ENCODE data around the gene TOP3B.
"Not testable (repeated sequence)": the region's sequence is repeated elsewhere in the genome, so short reads cannot be mapped to it uniquely, and the experiment has no call there.

TOP3B gene

DNA sequence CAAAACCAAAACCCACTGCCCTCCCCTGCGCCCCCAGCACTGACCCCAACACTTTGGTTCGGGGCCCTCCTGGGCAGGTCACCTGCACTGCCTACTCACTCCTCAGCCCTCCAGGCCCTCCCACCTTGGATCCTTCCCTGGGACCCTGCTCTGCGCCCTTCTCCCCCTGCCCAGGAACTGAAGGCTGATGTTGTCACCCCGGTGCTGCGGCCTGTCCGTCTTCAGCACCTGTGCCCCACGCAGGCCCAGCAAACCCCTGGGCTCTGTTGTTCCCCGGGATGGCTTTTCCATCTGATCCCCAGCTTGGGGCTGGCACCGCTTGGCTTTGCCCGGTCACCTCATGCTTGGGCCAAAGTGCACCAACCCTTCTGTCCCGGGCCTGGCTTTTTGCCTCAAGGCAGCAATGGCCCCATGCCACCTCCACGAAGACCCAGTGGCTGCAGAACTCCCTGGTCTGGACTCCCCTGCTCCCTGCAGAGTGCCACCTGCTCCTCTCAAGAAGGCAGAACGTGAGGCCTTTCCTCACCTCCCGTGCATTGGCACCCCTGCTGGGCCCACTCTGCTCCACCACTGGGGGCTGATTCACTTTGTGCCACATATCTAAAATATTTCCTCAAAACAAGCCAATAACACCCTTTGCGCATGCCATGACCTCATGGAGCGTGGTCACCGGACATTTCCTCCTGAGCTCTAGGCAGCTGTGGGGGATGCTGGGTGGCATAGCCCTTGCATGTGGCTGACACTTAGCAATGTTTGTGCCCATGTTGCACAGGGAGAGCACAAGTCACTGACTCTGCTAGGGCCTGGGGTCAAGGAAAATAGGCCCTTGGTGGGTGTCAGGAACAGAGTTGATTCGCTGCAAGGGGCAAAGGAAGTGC lies 38.8 kb downstream of the TOP3B start:
- no peak for DNase-seq

DNA sequence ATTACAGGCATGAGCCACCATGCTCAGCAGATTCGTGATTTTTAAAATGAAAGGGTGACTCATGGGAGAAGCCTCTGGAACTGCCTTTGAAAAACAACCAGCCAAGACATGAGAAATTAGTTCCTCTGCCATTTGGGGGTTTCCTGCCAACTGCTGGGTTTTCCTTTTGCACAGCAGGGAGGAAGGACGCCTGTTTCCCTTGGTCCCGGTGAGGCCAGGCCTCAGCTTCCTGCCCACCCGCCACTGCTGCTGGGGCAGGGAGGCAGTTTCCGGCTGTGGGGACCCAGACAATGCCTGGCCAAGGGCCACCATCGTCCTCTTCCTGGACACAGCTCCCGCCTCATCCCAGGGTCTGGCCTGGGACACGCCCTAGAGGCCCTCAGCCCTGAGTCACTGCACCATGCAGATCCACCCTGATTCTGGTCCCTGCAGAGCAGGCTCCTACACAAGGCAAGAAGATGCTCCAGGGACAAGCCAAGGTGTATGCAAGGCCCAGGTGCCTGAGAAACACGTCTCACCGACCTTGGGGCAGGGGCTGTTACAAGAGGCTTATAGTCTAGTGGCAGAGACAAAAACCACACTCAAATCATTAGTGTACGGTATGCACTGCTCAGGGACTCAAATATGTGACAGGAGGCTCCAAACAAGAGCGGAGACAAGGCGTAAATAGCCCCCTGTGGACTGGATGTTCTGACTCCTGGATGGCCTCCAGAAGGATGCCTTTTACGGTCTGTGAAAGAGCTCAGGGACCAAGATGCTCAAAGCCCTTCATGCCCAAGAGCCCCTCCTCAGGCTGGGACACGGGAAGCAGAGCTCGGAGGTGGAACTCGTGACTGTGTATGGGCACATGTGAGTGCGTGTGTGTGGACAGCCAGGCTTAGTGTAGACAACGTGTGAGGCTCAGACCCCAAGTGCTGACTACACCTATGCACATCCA lies 39.9 kb downstream of the TOP3B start:
- DNase-seq: no peak

DNA sequence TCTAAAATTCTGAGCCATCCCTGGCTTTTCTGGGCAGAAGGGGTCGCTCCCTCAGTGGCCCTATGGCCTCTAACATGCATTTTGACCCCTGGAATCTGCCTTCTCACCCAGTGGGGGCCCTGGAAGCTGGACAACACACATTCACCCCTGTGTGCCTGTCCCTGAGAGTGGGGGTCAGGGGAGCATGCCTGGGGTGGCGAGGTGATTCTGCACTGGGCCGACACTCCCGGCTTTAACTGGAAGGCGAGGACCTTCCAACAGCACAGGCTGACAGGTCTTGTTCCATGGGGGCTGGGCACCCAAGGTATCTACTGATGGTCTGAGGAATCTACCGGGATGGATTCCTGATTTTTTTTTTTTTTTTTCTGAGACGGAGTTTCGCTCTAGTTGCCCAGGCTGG lies 40.7 kb downstream of the TOP3B start:
- DNase-seq: no peak

DNA sequence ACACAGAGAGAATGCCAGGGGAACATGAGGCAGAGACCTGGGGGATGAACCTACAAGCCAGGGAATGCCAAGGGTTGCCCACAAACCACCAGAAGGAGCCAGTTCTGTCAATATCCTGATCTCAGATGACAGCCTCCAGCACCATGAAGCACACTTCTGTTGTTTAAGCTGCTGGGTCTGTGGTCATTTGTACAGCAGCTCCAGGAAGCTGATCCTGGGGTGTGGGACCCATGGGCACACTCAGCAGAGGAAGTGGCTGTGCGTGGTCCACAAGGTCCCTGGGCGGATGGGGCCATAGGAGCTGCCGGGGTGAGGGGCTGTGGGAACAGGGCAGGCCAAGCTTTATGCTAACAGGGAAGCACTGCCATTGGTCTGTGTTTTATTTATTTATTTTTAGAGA lies 42.1 kb downstream of the TOP3B start:
- no peak for DNase-seq

DNA sequence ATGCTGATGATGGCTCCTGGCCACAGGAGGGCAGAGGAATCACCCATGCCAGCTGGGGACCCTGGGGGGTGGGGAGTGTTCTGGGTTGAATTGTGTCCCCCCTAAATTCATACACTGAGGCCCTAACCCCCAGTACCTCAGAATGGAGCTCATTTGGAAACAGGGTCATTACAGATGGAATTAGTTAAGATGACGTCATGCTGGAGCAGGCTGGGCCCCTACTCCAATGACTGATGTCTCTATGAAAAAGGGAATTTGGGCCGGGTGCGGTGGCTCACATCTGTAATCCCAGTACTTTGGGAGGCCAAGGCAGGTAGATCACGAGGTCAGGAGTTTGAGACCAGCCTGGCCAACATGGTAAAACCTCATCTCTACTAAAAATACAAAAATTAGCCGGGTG lies 42.7 kb downstream of the TOP3B start:
- not testable (repeated sequence) for DNase-seq

DNA sequence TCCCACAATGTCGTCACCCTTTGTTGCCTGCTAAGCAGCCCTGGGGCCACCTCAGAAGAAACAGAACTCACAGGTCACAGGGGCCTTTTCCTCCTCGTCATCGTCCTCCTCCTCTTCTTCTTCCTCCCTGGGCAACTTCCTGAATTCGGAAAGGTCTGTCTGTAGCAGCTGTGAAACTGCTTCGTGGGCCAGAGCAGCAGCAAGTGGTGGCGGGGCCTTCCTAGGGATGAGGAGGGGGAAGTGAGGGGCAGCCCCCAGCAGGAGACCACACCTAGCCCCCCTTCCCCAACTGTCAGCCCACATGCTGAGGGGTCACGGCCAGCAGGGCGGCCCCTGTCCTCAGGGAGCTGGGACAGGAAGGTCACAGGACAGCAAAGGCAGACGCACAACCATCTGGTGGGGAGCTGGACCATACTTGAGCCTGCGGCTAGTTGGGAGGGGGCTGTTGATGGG lies 43.1 kb downstream of the TOP3B start:
- no peak for DNase-seq

GRCh38 chr22:21938906-21939305 lies 43.7 kb downstream of the TOP3B start:
- no peak for DNase-seq

DNA sequence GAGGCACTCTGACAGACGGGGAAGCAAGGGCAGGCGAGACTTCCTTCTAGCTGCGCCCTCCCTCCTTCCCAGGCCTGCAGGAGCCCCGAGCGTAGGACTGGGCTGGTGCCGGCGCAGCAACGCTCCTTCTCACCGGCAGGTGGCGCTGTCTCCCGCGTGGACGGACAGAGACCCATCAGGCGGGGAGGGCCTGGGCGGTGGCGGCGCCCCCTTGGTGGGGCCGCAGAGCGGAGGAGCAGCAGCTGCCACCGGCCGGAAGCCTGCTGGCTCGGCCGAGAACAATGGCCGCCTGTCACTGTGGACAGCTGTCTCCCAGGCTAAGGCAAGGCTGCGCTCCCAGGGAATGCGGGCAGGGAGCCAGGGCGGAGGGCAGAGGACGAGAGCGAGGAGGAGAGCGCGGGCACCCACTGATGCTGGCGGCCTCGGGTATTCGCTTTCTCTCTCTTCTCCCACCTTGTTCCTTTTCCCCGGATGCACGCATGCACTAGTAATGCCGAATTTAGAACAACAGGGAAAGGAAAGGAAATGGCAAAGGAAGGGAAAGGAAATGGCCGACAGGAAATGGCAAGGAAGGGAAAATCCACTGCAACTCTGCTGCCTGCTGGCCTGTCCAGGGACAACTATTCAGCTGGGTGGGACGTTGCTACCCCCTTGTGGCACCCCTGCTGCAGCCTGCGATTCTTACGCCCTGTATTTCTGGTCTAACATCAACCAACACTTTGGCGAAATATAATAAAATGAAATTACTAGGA lies 44.3 kb downstream of the TOP3B start:
- peak; percentile 82 for DNase-seq

- no peak for DNase-seq
These were observed 44.8 kb downstream of the TOP3B start for GRCh38 chr22:21937821-21938070.

DNA sequence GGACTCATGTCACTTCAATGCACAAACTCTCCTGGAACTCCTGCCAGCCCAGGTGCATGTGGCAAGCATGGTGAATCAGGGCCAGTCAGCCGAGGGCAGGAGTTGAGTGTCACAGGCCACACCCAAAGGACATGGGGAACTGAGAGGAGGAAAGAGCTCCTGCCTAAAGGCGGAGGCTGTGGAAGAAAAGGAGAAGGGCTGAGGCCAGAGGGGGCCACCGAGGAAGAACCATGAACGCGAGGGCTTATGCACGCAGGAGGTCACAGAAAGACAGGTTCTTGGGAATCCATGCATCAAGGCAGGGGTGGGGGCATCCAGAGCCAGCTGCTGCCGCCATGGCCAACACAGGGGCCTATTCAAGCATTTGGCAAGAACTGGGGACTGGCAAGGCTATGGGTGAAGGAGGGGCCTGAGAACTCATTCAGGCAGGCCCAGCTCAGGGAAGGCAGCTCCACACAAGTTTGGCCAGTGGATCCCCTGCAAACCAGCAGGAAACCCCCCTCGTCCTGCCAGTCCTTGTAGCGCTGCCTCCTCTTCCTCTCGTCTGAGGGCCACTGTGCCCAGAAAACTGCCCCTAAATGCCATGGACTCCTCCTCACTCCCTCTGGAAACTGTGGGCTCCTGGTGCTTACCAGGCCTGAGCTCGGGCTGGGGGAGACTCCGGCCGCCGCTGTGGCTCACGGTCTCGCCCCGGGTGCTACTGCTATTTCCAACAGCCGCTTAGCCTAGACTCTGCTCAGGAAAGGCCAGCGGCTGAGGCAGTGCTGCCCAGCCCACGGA lies 45.4 kb downstream of the TOP3B start:
- DNase-seq: no peak

DNA sequence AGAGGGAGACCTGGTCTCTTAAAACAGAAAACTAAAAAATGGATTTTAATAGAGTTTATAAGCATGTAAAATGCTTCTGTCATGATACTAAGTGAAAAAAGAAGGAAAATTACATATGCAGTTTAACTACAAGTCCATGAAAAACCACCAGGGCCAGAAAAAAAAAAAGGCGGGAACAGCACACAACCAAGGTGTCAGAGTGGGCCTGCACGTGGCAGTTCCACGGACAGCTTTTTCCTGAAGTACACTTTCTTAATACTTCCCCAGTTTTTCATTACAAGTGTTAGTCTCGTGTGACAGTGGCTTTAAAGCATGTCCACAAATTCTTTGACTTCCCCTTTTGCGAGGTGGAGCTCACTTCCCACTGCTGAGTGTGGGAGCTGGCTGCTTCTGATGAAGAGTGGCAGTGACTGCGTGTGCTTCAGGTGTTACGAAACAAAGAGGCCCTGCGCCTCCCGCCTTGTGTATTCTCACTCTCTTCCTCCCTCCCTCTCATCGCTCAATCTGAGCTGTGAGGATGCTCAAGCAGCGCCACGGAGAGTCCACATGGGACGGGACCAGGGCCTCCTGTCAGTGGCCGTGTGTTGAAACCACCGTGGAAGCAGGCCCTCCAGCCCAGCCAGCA lies 46.3 kb downstream of the TOP3B start:
- no peak for DNase-seq

- DNase-seq: no peak
These were observed 48.7 kb downstream of the TOP3B start for GRCh38 chr22:21933910-21934309.

GRCh38 chr22:21933413-21933812 lies 49.2 kb downstream of the TOP3B start:
- DNase-seq: no peak

DNA sequence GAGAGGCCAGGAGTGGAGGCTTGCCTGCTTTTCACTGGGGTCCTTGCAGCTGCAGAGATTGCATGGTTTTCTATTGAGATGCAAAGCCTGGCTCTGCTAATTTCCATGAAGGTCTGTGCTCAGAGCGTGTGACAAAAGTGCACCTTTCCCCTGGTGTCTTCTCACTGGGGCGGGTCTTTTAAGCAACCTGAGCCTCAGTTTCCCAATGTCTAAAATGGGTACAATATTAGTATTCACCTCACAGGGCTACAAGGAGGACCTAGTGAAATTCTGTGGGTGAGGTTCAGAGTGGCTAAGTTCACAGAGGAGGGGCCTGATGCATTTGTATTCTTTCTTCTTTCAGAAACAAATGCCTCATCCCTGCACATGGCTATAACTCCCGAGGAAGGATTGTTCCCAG lies 50.2 kb downstream of the TOP3B start:
- no peak for DNase-seq

GRCh38 chr22:21931056-21931455 lies 51.5 kb downstream of the TOP3B start:
- DNase-seq: no peak

GRCh38 chr22:21929253-21929652 lies 53.3 kb downstream of the TOP3B start:
- DNase-seq: no peak

DNA sequence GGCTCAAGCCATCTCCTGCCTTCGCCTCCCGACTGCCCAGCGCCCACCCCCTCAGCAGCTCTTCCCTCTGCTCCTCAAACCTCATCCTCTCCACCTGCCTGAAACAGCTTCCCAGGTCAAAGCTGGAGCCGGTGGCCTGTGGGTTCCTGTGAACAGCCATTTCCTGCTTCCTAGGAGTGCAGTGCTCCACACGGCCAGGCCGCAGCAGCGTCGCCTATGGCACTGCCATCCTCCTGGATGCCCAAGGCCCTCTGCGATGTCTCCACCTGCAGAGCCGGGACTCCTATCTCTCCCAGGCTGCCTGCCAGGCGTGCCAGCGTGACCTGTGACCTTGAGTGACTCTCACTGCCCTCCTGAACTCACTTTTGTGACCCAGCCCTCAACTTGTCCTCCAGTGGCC lies 54.5 kb downstream of the TOP3B start:
- DNase-seq: no peak

GRCh38 chr22:21927174-21927823 lies 55.3 kb downstream of the TOP3B start:
- no peak for DNase-seq

- DNase-seq: no peak
These were observed 55.9 kb downstream of the TOP3B start for GRCh38 chr22:21926728-21927127.

- no peak for DNase-seq
These were observed 59.4 kb downstream of the TOP3B start for GRCh38 chr22:21923163-21923561.

DNA sequence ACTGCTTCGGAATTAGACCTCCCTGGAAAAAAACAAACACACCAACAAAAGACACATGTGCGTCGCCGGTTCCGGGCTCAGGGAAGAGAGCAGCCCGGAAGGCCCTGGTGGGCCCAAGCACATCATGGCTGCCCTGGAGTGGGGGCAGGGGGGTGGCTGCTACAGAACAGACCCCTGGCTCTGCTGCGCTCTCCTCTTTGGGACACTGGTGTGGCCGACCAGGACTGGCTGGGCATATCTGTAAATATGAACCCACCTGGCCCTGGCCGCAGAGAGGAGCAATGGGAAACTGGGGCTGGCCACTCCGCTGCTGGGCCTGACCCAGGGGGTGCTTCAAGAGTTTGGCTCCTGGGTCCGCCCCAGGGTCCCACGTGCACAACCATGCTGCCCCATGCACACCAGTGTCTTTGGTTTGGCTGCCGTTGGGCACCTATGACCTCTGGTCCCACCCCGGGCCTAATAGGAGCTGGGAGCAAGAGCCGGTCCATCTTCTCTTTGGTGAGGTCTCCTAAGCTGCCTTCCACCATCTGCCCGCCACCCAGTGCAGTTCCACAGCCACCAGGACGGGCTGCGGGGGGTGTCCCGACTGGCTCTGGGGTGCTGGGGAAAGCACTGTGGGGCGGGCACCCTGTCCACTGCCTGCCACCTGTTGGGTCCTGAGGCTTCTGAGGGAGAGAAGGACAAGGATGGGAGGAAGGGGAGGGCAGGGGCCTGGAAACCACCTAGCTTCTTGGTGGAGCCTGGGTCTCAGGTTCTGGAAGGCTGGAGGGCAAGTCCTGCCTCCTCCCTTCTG lies 60.0 kb downstream of the TOP3B start:
- no peak for DNase-seq

Data from NCI-H1105 treated with DMSO at 0.1 percent for 48 hours (cell line).